ENCODE results near the gene FGFR3. TPM values are rescaled to one million over a fixed set of nuclear protein-coding genes. Genes with fewer than 3 reads are reported as not detected.
"Not testable (repeated sequence)": the region's sequence is repeated elsewhere in the genome, so short reads cannot be mapped to it uniquely, and the experiment has no call there.

The FGFR3 gene
- total RNA-seq, 1 donor from 2014 or later, result 32.1 TPM

DNA sequence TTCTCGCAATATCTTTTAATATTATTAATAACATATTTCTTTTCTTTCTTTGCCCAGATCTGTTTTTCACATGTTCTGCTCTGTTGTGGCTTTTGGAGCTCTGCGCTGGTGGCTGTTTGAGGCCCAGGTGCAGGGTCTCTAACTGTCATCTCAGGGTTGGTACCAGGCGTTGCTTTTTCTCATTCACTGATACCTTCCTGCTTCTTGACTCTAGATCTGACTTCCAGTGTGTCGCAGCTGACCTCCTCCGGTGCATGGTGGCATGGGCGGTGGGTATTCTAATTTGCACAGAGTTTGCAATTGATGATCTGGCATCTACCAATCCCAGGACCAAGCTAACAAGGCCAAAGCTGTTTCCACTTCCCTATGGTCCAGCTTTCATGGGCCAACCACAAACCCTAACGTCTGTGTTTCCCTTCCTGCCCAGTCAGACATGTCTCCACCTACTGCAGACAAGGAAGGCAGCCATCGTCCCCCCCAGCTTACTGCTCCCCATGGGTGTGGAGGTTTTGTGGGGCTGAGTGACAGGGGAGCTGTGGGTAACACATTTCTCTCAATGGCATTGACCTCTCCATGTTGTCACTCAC, 37.6 kb downstream of the FGFR3 start:
- Histone ChIP-seq H3K4me3 (no peak overlapping the region), H3K9me3 (no peaks in the 10 kb centered on the region), H3K36me3 (peaks cover 58% of the 10 kb centered on the region), H3K27me3 (no peaks in the 10 kb centered on the region), H3K4me1 (no peaks in the 10 kb centered on the region), H3K27ac (no peak overlapping the region)
- DNase-seq (no peak), ATAC-seq (no peak)
- intact Hi-C loops (cut with DNase I), result no loop called here
- TF ChIP-seq CTCF (IDR thresholded peaks at IDR 0.05), result no peak

DNA sequence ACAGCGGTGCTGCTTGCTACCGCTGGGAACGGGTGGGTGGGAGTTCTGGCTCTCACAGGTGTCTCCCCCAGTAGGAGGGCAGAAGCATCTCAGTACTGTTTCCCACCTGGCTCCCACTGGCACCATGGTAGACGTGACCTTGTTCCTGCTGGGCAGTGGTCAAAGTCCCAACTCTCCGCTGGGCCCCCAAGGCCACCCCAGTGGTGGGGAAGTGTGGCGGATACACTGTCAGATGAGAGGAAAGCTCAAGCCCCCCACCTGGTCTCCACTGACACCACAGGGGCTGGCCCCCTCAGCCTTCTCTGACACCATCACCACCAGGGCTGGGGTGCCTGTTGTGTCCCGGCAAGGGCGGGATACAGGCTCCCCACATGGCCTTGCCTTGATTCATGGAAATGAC, 38.2 kb downstream of the FGFR3 start:
- intact Hi-C loops (cut with DNase I), result no loop called here
- no peak for TF ChIP-seq CTCF (IDR thresholded peaks at IDR 0.05)
- no peak for ATAC-seq

GRCh38 chr4:1832690-1833089, 39.6 kb downstream of the FGFR3 start:
- peaks cover 73% of the 10 kb centered on the region for H3K36me3 ChIP-seq
- H3K4me3 ChIP-seq, result no peak overlapping the region
- ATAC-seq (no peak), DNase-seq (no peak)
- H3K27me3 ChIP-seq, result no peaks in the 10 kb centered on the region
- TF ChIP-seq CTCF (IDR thresholded peaks at IDR 0.05), result no peak
- no peaks in the 10 kb centered on the region for H3K9me3 ChIP-seq
- no peaks in the 10 kb centered on the region for H3K4me1 ChIP-seq
- intact Hi-C loops (cut with DNase I), result no loop called here
- H3K27ac ChIP-seq, result no peak overlapping the region

More for the DNA sequence above, 38.2 kb downstream of the FGFR3 start:
- H3K27ac ChIP-seq, result no peak overlapping the region
- no peaks in the 10 kb centered on the region for H3K9me3 ChIP-seq
- H3K36me3 ChIP-seq, result peaks cover 64% of the 10 kb centered on the region
- DNase-seq, result no peak
- H3K27me3 ChIP-seq, result no peaks in the 10 kb centered on the region
- H3K4me3 ChIP-seq, result no peak overlapping the region
- no peaks in the 10 kb centered on the region for H3K4me1 ChIP-seq

- H3K27ac ChIP-seq, result no peak overlapping the region
- DNase-seq, result no peak
- H3K4me3 ChIP-seq, result no peak overlapping the region
- H3K4me1 ChIP-seq, result no peaks in the 10 kb centered on the region
- peaks cover 81% of the 10 kb centered on the region for H3K36me3 ChIP-seq
- intact Hi-C loops (cut with DNase I), result no loop called here
- peak; percentile 13 for ATAC-seq
- no peak for TF ChIP-seq CTCF (IDR thresholded peaks at IDR 0.05)
- no peaks in the 10 kb centered on the region for H3K9me3 ChIP-seq
- no peaks in the 10 kb centered on the region for H3K27me3 ChIP-seq
Measured at GRCh38 chr4:1833307-1834046, 40.4 kb downstream of the FGFR3 start.

DNA sequence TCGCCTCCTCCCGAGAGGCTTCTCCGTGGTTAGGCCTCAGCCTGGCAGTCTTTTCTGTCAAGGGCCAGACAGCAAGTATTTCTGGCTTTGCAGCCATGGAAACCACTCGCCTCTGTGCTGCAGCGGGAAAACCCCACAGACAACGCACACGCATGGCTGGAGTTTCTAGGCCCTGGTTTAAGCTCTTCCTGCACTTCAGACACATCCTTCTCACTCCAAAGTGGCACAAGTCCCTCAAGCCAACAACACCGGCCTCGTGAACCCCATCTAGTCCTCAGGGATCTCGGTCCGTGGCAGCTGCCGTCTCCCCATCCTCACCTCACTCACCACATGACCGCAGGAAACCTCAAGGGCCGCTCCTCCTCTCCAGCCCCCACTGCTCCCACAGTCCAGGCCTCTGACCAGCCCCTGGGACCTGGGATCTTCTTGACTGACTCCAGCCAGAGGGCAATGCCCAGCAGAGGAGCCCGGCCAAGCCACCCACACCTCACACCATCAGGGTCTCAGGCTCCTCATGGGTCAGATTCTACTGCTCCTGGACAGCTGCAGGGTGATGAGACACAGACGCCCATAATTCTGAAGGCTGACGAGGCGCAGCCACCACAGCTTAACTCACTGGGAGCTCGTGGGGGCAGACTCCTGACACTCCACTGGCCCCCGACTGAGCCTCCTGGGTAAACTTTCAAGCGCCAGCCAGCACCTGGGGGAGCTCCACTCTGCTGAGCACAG, 41.1 kb downstream of the FGFR3 start:
- Histone ChIP-seq H3K4me1 (no peaks in the 10 kb centered on the region), H3K4me3 (no peak overlapping the region), H3K36me3 (peaks cover 88% of the 10 kb centered on the region), H3K27ac (no peak overlapping the region), H3K9me3 (no peaks in the 10 kb centered on the region), H3K27me3 (no peaks in the 10 kb centered on the region)
- DNase-seq, result no peak
- intact Hi-C loops (cut with DNase I), result no loop called here
- no peak for ATAC-seq
- TF ChIP-seq CTCF (IDR thresholded peaks at IDR 0.05), result no peak

DNA sequence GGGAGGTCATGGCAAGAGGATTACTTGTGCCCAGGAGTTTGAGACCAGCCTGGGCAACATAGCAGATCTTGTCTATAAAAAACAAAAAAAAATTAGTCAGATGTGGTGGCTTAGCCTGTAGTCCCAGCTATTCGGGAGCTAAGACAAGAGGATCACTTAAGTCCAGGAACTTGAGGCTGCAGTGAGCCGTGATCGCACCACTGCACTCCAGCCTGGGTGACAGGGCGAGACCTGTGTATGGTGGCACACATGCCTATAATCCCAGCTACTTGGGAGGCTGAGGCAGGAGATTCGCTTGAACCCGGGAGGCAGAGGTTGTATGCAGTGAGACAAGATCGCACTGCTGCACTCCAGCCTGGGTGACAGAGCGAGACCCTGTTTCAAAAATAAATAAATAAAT, 42.7 kb downstream of the FGFR3 start:
- H3K27me3 ChIP-seq; H3K9me3 ChIP-seq; DNase-seq; ATAC-seq; intact Hi-C loops (cut with DNase I); H3K4me1 ChIP-seq; H3K4me3 ChIP-seq; H3K27ac ChIP-seq: not testable (repeated sequence)
- H3K36me3 ChIP-seq, result peaks cover 94% of the 10 kb centered on the region

Measured in upper lobe of right lung (tissue), 1 donor.